GM18867 (cell line): ENCODE results near the gene CHSY1.

ENCODE experiments used
- ATAC-seq: cut with Tn5 transposase; IDR thresholded peaks from one replicate; pipeline ENCODE4 v1.9.1; 2021; ENCODE audit warnings: mild to moderate bottlenecking, moderate library complexity; ENCODE audit not compliant: unreplicated experiment

CHSY1 gene

GRCh38 chr15:101173233-101174119, 78.4 kb downstream of the CHSY1 start:
- ATAC-seq = no peak

- ATAC-seq = no peak
These were observed 79.3 kb downstream of the CHSY1 start for GRCh38 chr15:101172501-101173071.

- ATAC-seq = no peak
These were observed 79.9 kb downstream of the CHSY1 start for GRCh38 chr15:101171954-101172353.

- no peak for ATAC-seq
These were observed 81.1 kb downstream of the CHSY1 start for GRCh38 chr15:101170568-101171350.

GRCh38 chr15:101169495-101170071, 82.3 kb downstream of the CHSY1 start:
- no peak for ATAC-seq

- ATAC-seq = no peak
These were observed 82.9 kb downstream of the CHSY1 start for GRCh38 chr15:101168898-101169494.

GRCh38 chr15:101168463-101168824, 83.4 kb downstream of the CHSY1 start:
- ATAC-seq = no peak

GRCh38 chr15:101167753-101168462, 83.9 kb downstream of the CHSY1 start:
- ATAC-seq = no peak

GRCh38 chr15:101167411-101167752, 84.5 kb downstream of the CHSY1 start:
- no peak for ATAC-seq

GRCh38 chr15:101165905-101166471, 85.9 kb downstream of the CHSY1 start:
- ATAC-seq = no peak

GRCh38 chr15:101162701-101163483, 89.0 kb downstream of the CHSY1 start:
- no peak for ATAC-seq

- ATAC-seq = no peak
These were observed 90.2 kb downstream of the CHSY1 start for GRCh38 chr15:101161656-101162055.

- no peak for ATAC-seq
These were observed 91.7 kb downstream of the CHSY1 start for GRCh38 chr15:101159936-101160815.

GRCh38 chr15:101159096-101159935, 92.5 kb downstream of the CHSY1 start:
- no peak for ATAC-seq

- ATAC-seq = no peak
These were observed 93.4 kb downstream of the CHSY1 start for GRCh38 chr15:101158166-101159095.

- ATAC-seq = no peak
These were observed 94.1 kb downstream of the CHSY1 start for GRCh38 chr15:101157721-101158120.
